HepG2 (cell line): ENCODE data around the gene LGALS8. TPM values are rescaled to one million over a fixed set of nuclear protein-coding genes. Genes with fewer than 3 reads are reported as not detected.

Source experiments
- ATF2 ChIP-seq: sonication (generic); formaldehyde crosslinking; IDR thresholded peaks from 2 replicates; pipeline ENCODE4 v1.4.0; 2020; ENCODE audit warnings: missing genetic modification reagents
- CCDC6 ChIP-seq: sonication (generic); formaldehyde crosslinking; IDR thresholded peaks from 2 replicates; pipeline ENCODE4 v1.8.1; 2022; ENCODE audit warnings: mild to moderate bottlenecking, missing genetic modification reagents, moderate library complexity
- ETV5 ChIP-seq: IDR thresholded peaks from 2 replicates; pipeline ENCODE4 v1.6.1; 2018; ENCODE audit warnings: missing biosample characterization, missing genetic modification reagents, inconsistent platforms, borderline replicate concordance
- FOXK1 ChIP-seq: sonication (generic); formaldehyde crosslinking; IDR thresholded peaks from 2 replicates; pipeline ENCODE4 v1.4.0; 2020; ENCODE audit warnings: low read depth, missing genetic modification reagents, borderline replicate concordance
- KDM2A ChIP-seq: sonication (generic); formaldehyde crosslinking; IDR thresholded peaks from 2 replicates; pipeline ENCODE4 v1.4.0; 2020; ENCODE audit warnings: low read depth, missing genetic modification reagents, borderline replicate concordance
- KDM5A ChIP-seq: fragments of 200-600 bp; sonication (generic); IDR thresholded peaks from 2 replicates; pipeline ENCODE4 v1.7.0; 2018; ENCODE audit warnings: antibody characterized with exemption, mild to moderate bottlenecking, low read length, borderline replicate concordance
- KLF13 ChIP-seq: sonication (generic); formaldehyde crosslinking; IDR thresholded peaks from 2 replicates; pipeline ENCODE4 v1.4.0; 2020; ENCODE audit warnings: mild to moderate bottlenecking, missing genetic modification reagents
- LCORL ChIP-seq, 2 experiments: fragments of 450-650 bp in 1 of 2; sonication (generic) in 1 of 2; formaldehyde crosslinking in 1 of 2; IDR thresholded peaks; 2 replicates each; pipeline versions ENCODE4 v1.5.0 to v1.6.1; 2017 to 2020; ENCODE audit warnings: antibody characterized with exemption in 1 of 2, missing genetic modification reagents in 1 of 2
- MAFG ChIP-seq: sonication (generic); formaldehyde crosslinking; IDR thresholded peaks from 2 replicates; pipeline ENCODE4 v1.5.1; 2020; ENCODE audit warnings: mild to moderate bottlenecking, missing genetic modification reagents
- PAXIP1 ChIP-seq: sonication (generic); formaldehyde crosslinking; conservative IDR thresholded peaks from 2 replicates; pipeline ENCODE4 v1.4.0; 2020; ENCODE audit warnings: mild to moderate bottlenecking, missing genetic modification reagents, moderate library complexity
- SP140L ChIP-seq: sonication (generic); formaldehyde crosslinking; IDR thresholded peaks from 2 replicates; pipeline ENCODE4 v1.4.0; 2020; ENCODE audit warnings: missing genetic modification reagents, borderline replicate concordance
- STAT5B ChIP-seq: sonication (generic); formaldehyde crosslinking; IDR thresholded peaks from 2 replicates; pipeline ENCODE4 v1.4.0; 2020; ENCODE audit warnings: missing genetic modification reagents
- ZBTB21 ChIP-seq: sonication (generic); formaldehyde crosslinking; IDR thresholded peaks from 2 replicates; pipeline ENCODE4 v1.4.0; 2020; ENCODE audit warnings: missing genetic modification reagents
- ZFP36L1 ChIP-seq: sonication (generic); formaldehyde crosslinking; IDR thresholded peaks from 2 replicates; pipeline ENCODE4 v1.8.0; 2022; ENCODE audit warnings: mild to moderate bottlenecking, missing genetic modification reagents, moderate library complexity
- ZFP36L2 ChIP-seq: sonication (generic); formaldehyde crosslinking; IDR thresholded peaks from 2 replicates; pipeline ENCODE4 v1.4.0; 2020; ENCODE audit warnings: missing genetic modification reagents
- ZMAT3 ChIP-seq: sonication (generic); formaldehyde crosslinking; conservative IDR thresholded peaks from 2 replicates; pipeline ENCODE4 v1.7.0; 2021; ENCODE audit warnings: missing genetic modification reagents
- ZNF275 ChIP-seq: sonication (generic); formaldehyde crosslinking; IDR thresholded peaks from 2 replicates; pipeline ENCODE4 v1.8.0; 2022; ENCODE audit warnings: missing genetic modification reagents, mild to moderate bottlenecking, inconsistent platforms, borderline replicate concordance
- ZNF530 ChIP-seq: sonication (generic); formaldehyde crosslinking; IDR thresholded peaks from 2 replicates; pipeline ENCODE4 v1.5.0; 2020; ENCODE audit warnings: low read depth, mild to moderate bottlenecking, missing genetic modification reagents
- ZNF547 ChIP-seq: sonication (generic); formaldehyde crosslinking; IDR thresholded peaks from 2 replicates; pipeline ENCODE4 v1.5.1; 2020; ENCODE audit warnings: mild to moderate bottlenecking, missing genetic modification reagents
- ZNF549 ChIP-seq: sonication (generic); formaldehyde crosslinking; IDR thresholded peaks from 2 replicates; pipeline ENCODE4 v1.5.0; 2020; ENCODE audit warnings: missing genetic modification reagents
- ZNF710 ChIP-seq: sonication (generic); formaldehyde crosslinking; IDR thresholded peaks from 2 replicates; pipeline ENCODE4 v1.5.0; 2020; ENCODE audit warnings: mild to moderate bottlenecking, missing genetic modification reagents, borderline replicate concordance
- polyA plus RNA-seq, 8 experiments: library from polyadenylated mRNA; depleted of rRNA in 3 of 8; stranded (reverse) in 7 of 8; unstranded in 1 of 8; fragments of >200 nt; fragmentation: Illumina TruSeq in 4 of 8; extraction: Trizol in 4 of 8; gene quantifications; 2 replicates each; pipeline versions ENCODE4 v1.2.1 to v1.2.3, GENCODE V29; 2011 to 2016; ENCODE audit warnings: low read depth in 4 of 8, missing spikeins in 1 of 8, mixed read lengths in 1 of 8; ENCODE audit not compliant: insufficient read depth in 1 of 8
- total RNA-seq, 5 experiments: library from RNA; depleted of rRNA; stranded (reverse); fragments of >200 nt; fragmentation: Illumina TruSeq; extraction: Trizol; gene quantifications; 2 replicates each; pipeline ENCODE4 v1.2.3, GENCODE V29; 2016; ENCODE audit warnings: low read depth in 1 of 5

LGALS8 gene
- total and polyA plus RNA-seq, 2 of the 13 experiments (the other 11 are each of a cell fraction or from before 2014, with no cell fraction given): 29.3 to 185 TPM

- TF ChIP-seq PAXIP1 (CRISPR knock-in tag) (peak; percentile 93), ZNF710 (CRISPR knock-in tag) (no peak), ZNF549 (CRISPR knock-in tag) (no peak), ZMAT3 (CRISPR knock-in tag) (peak; percentile 67; the same call in 1 of the 2 replicates), KDM2A (no peak), ZNF547 (CRISPR knock-in tag) (no peak), FOXK1 (CRISPR knock-in tag) (peak; percentile 50; the same call in 1 of the 2 replicates), CCDC6 (CRISPR knock-in tag) (no peak), KLF13 (CRISPR knock-in tag) (no peak), MAFG (CRISPR knock-in tag) (no peak), ZBTB21 (no peak; the same call in 1 of the 2 replicates), SP140L (CRISPR knock-in tag) (no peak), KDM5A (no peak), LCORL (IDR thresholded peaks at IDR 0.05) (peak; percentile 75), LCORL (CRISPR knock-in tag; IDR thresholded peaks at IDR 0.05) (no peak; the same call in 1 of the 2 replicates), ZNF275 (CRISPR knock-in tag) (no peak), ZFP36L1 (0 out of 2 replicates have a peak, but pooled peaks have one; percentile 43), STAT5B (CRISPR knock-in tag) (no peak), ETV5 (CRISPR knock-in tag) (peak; percentile 32; the same call in 1 of the 2 replicates), ZFP36L2 (no peak), ZNF530 (no peak), ATF2 (CRISPR knock-in tag) (peak; percentile 47; the same call in 1 of the 2 replicates)
Measured at GRCh38 chr1:236514703-236515442, 8.9 kb upstream of the LGALS8 start (continued).
